Lower leg skin (tissue), 4 donors: ENCODE data around the gene PLAU. TPM values are rescaled to one million over a fixed set of nuclear protein-coding genes. Genes with fewer than 3 reads are reported as not detected.
"Not testable (repeated sequence)": the region's sequence is repeated elsewhere in the genome, so short reads cannot be mapped to it uniquely, and the experiment has no call there.

Source experiments
- DNase-seq, 2 donors: peaks; one replicate each; pipeline ENCODE4 v3.0.0-alpha.2; 2019; ENCODE audit warnings: low spot score in 2 of 2
- H3K4me3 ChIP-seq: fragments of 200-600 bp; sonication (generic); 2 replicates; pipeline ENCODE4 v1.5.1; 2017; ENCODE audit warnings: mild to moderate bottlenecking, low read depth; ENCODE audit not compliant: poor library complexity, severe bottlenecking
- POLR2A ChIP-seq, 2 donors: fragments of 450-650 bp; IDR thresholded peaks; one replicate each; pipeline ENCODE4 v1.6.1; 2016 to 2017; ENCODE audit warnings: antibody characterized with exemption in 2 of 2, mild to moderate bottlenecking in 1 of 2, moderate library complexity in 1 of 2
- WGBS, 2 donors: methylation state at CpG; one replicate each; pipeline ENCODE4 v1.1.5; 2018; 5-methylcytosine and 5-hydroxymethylcytosine counted together
- intact Hi-C: fragments of 100-400 bp; cut with DNase I; formaldehyde crosslinking; loops from one replicate; pipeline ENCODE4 v1.15.0; 2023; ENCODE audit warnings: low total_unique reads
- total RNA-seq, 4 donors: library from RNA; depleted of rRNA; stranded (reverse); fragments of >200 nt; gene quantifications; one replicate each; pipeline ENCODE4 v1.1.0, GENCODE V29; 2016
- TF ChIP-seq, protein P1 (sequence below), 3 donors: fragments of 450-650 bp; IDR thresholded peaks; one replicate each; pipeline ENCODE4 v1.5.1; 2016; ENCODE audit warnings: antibody characterized with exemption in 3 of 3, mild to moderate bottlenecking in 3 of 3, moderate library complexity in 2 of 3

PLAU gene
- total RNA-seq, 4 donors from 2014 or later: 12.7 to 28.5 (median 14.7) TPM

DNA sequence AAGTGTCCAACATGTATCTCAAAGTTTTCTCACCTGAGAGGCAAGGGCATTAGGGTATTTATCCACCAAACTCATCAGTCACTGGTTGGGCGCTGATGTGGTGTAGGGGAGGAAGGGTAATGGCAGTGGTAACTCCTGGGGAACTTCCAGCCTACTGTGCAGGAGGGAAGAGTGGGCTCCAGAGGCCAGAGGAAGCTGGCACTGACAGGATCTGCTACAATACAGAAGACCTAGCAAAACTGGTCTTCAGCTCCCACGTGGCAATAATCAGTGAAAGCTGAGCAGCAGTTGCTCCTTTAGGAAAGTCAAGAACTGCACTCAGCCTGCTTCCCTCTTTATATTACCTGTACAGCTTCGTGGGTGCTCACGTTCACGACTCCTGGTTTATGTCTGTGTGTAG lies 19.4 kb upstream of the PLAU start:
- WGBS, 2 donors: 63 to 68% methylated on average over 5 of the region's 5 CpGs
- intact Hi-C loops: no loop called here
- no peak for TF ChIP-seq POLR2A (IDR thresholded peaks at IDR 0.05)
- TF ChIP-seq, protein P1, sequence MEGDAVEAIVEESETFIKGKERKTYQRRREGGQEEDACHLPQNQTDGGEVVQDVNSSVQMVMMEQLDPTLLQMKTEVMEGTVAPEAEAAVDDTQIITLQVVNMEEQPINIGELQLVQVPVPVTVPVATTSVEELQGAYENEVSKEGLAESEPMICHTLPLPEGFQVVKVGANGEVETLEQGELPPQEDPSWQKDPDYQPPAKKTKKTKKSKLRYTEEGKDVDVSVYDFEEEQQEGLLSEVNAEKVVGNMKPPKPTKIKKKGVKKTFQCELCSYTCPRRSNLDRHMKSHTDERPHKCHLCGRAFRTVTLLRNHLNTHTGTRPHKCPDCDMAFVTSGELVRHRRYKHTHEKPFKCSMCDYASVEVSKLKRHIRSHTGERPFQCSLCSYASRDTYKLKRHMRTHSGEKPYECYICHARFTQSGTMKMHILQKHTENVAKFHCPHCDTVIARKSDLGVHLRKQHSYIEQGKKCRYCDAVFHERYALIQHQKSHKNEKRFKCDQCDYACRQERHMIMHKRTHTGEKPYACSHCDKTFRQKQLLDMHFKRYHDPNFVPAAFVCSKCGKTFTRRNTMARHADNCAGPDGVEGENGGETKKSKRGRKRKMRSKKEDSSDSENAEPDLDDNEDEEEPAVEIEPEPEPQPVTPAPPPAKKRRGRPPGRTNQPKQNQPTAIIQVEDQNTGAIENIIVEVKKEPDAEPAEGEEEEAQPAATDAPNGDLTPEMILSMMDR (IDR thresholded peaks at IDR 0.05): no peak
- H3K4me3 ChIP-seq: no peak overlapping the region
- no peak for DNase-seq

DNA sequence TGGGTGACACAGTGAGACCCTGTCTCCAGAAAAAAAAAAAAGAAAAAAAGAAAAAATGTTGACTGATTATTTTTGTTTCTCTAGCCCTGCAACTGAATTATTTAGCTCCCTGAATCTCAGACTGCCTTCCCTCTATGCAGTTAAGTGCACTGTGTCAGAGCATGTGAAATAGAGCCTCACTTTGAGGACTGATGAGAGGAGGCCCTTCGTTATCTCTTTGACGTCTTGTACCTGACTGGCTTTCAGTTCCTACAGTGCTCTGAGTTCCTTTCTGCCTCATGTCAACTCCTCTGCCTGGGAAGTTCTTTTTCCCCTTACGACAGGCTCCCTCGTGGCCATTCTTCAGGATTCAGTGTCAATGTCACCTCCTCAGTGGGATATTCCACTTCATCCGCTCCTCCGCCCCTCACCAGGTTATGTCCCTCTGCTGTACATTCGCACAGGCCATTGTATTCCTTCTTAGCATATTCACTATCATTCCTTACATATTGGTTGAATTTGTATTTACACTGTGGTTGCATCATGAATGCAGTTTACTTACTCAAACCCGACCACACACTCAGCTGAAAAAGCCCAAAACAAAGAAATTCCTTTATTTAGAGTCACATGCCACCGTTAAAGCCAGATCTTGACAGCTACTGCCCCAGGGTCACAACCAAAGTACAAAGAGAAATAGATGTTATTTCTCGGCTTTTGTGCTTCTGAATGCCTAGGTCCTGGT lies 18.5 kb upstream of the PLAU start:
- intact Hi-C loops: no loop called here
- no peak for DNase-seq
- no peak overlapping the region for H3K4me3 ChIP-seq
- 78 to 84% methylated on average over 10 of the region's 10 CpGs for WGBS, 2 donors
- TF ChIP-seq, protein P1 (IDR thresholded peaks at IDR 0.05): no peak
- no peak for TF ChIP-seq POLR2A (IDR thresholded peaks at IDR 0.05)

DNA sequence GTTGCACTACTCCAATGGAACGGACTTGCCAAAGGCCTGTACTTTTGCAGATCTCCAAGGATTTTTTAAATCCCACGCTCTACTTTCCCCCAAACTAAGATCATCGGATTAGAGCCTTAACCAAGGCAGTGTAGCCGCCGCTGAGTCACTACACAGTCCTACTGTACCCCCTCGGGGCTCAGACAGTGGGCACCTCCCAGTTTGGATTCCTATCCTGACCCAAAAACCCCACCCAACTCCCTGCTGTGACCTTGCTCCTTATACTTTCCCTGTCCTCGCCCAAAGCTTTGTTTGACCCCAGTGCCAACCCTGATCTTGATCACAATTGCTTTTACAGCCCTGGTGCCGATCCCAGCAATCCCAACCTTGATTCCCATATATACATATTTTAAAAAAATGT lies 17.5 kb upstream of the PLAU start:
- H3K4me3 ChIP-seq: no peak overlapping the region
- DNase-seq: no peak
- intact Hi-C loops: no loop called here
- WGBS, 2 donors: 32 to 60% methylated on average over 8 of the region's 8 CpGs
- TF ChIP-seq, protein P1 (IDR thresholded peaks at IDR 0.05): no peak
- no peak for TF ChIP-seq POLR2A (IDR thresholded peaks at IDR 0.05)

DNA sequence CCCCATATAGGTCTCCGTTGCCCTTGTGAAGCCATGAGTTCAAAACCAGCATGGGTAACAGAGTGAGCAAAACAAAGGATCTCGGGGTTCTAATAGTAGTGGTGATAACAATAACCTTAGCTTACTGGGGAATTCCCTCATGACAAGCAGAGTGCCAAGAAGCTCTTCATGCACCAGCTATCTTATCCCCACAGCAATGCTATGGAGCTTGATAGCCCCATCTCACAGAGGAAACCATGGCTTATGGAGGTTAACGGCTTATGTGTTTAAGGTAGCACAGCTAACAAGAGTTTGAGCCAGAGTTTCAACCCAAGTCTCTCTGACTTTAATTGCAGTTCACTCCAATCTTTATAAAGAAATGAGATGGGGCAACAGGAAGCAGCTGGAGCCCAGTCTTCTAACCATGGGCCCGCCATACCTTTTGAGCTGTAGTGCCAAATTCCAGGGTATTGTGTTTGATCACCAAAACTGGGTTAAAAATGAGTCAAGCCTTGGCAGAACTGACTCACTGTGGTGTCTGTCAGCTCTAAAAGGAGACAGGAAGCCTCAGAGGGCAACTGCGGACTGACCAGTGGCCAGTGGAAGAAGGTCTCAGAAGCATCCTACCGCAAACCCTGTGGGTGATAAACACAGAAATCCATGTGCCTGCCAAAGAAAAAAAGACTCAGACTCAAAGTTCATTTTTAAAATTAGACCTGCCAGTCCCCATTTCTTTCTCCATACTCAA lies 16.5 kb upstream of the PLAU start:
- intact Hi-C loops: no loop called here
- WGBS, 2 donors: 61 to 71% methylated on average over 6 of the region's 6 CpGs
- H3K4me3 ChIP-seq: no peak overlapping the region
- no peak for TF ChIP-seq POLR2A (IDR thresholded peaks at IDR 0.05)
- TF ChIP-seq, protein P1 (IDR thresholded peaks at IDR 0.05): no peak
- DNase-seq: no peak

DNA sequence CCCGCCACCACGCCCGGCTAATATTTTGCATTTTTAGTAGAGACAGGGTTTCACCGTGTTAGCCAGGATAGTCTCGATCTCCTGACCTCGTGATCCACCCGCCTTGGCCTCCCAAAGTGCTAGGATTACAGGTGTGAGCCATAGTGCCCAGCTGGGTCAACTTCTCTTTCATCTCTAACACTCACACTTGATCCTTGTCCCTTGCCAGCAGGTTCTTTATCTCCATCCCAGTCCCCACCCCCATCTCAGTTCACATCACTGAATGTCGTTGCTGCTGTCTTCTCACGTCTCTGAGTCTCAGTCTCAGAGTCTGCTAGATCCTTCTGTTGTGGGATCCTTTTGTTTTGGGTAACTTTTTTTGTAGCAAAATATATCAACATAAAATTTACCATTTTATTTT lies 15.6 kb upstream of the PLAU start:
- WGBS, 2 donors: 95% methylated on average over 9 of the region's 9 CpGs
- intact Hi-C loops, DNase-seq, H3K4me3 ChIP-seq: not testable (repeated sequence)

DNA sequence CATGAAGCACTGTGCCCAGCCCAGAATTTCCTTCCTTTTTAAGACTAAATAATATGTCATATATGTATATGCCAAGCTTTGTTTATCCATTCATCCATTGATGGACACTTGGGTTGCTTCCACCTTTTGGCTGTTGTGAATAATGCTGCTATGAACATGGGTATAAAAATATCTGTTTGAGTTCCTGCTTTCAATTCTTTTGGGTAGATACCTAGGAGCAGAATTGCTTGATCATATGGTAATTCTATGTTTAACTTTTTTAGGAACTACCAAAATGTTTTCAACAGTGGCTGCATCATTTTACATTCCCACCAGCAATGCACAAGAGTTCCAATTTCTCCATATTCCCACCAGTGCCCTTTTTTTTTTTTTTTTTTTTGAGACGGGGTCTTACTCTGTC lies 13.2 kb upstream of the PLAU start:
- DNase-seq: no peak
- TF ChIP-seq POLR2A (IDR thresholded peaks at IDR 0.05): no peak
- TF ChIP-seq, protein P1 (IDR thresholded peaks at IDR 0.05): no peak
- 93 to 100% methylated on average over 1 of the region's 1 CpG for WGBS, 2 donors
- intact Hi-C loops: no loop called here
- H3K4me3 ChIP-seq: no peak overlapping the region
